Mesenchymal stem cell (in vitro differentiated cells and primary cell): ENCODE results near the gene AK6.
"Not testable (repeated sequence)": the region's sequence is repeated elsewhere in the genome, so short reads cannot be mapped to it uniquely, and the experiment has no call there.

Source experiments
- DNase-seq: peaks from one replicate; pipeline ENCODE4 v3.0.0-alpha.2; 2013
- H2AFZ ChIP-seq: one replicate; pipeline ENCODE4 v1.6.1; 2013; ENCODE audit warnings: low read depth, mild to moderate bottlenecking, control low read depth, inconsistent platforms, low read length, moderate library complexity
- H2AK5ac ChIP-seq: 2 replicates; pipeline ENCODE4 v1.6.1; 2013; ENCODE audit warnings: low read length, moderate library complexity, mild to moderate bottlenecking, inconsistent platforms; ENCODE audit not compliant: severe bottlenecking
- H2BK120ac ChIP-seq: one replicate; pipeline ENCODE4 v1.6.1; 2013; ENCODE audit warnings: low read depth, mild to moderate bottlenecking, inconsistent platforms, low read length, moderate library complexity
- H2BK12ac ChIP-seq, 2 experiments: one replicate each; pipeline ENCODE4 v1.6.1; 2013; ENCODE audit warnings: inconsistent platforms in 2 of 2, low read length in 2 of 2, mild to moderate bottlenecking in 2 of 2, moderate library complexity in 2 of 2, control low read depth in 1 of 2
- H2BK15ac ChIP-seq: one replicate; pipeline ENCODE4 v1.6.1; 2013; ENCODE audit warnings: mild to moderate bottlenecking, low read depth, inconsistent platforms; ENCODE audit not compliant: poor library complexity, severe bottlenecking
- H2BK5ac ChIP-seq: 2 replicates; pipeline ENCODE4 v1.6.1; 2013; ENCODE audit warnings: low read depth, mild to moderate bottlenecking, low read length, control low read depth, inconsistent platforms; ENCODE audit not compliant: poor library complexity, severe bottlenecking
- H3K14ac ChIP-seq, 2 experiments: one replicate each; pipeline ENCODE4 v1.6.1; 2013; ENCODE audit warnings: inconsistent platforms in 2 of 2, low read length in 2 of 2, control low read depth in 1 of 2, mild to moderate bottlenecking in 1 of 2, moderate library complexity in 1 of 2
- H3K18ac ChIP-seq, 2 experiments: one replicate each; pipeline ENCODE4 v1.6.1; 2013; ENCODE audit warnings: inconsistent platforms in 2 of 2, low read length in 2 of 2, control low read depth in 1 of 2, low read depth in 1 of 2, mild to moderate bottlenecking in 1 of 2
- H3K23ac ChIP-seq, 2 experiments: one replicate each; pipeline ENCODE4 v1.6.1; 2013; ENCODE audit warnings: inconsistent platforms in 2 of 2, low read length in 2 of 2, mild to moderate bottlenecking in 2 of 2, moderate library complexity in 2 of 2, control low read depth in 1 of 2
- H3K27ac ChIP-seq: 2 replicates; pipeline ENCODE4 v1.5.1; 2013; ENCODE audit warnings: mild to moderate bottlenecking, moderate library complexity, low read length, control low read depth, inconsistent platforms; ENCODE audit not compliant: poor library complexity, severe bottlenecking
- H3K27me3 ChIP-seq, 2 experiments: 2 replicates each; pipeline versions ENCODE4 v1.6.1 to v1.7.0; 2013; ENCODE audit warnings: low read length in 2 of 2, mild to moderate bottlenecking in 2 of 2, moderate library complexity in 2 of 2, control low read depth in 1 of 2, inconsistent platforms in 1 of 2; ENCODE audit not compliant: control insufficient read depth in 1 of 2, insufficient read depth in 1 of 2
- H3K36me3 ChIP-seq, 2 experiments: 2 replicates each; pipeline versions ENCODE4 v1.6.1 to v1.7.0; 2013; ENCODE audit warnings: low read length in 2 of 2, control low read depth in 1 of 2, inconsistent platforms in 1 of 2, low read depth in 1 of 2, mild to moderate bottlenecking in 1 of 2; ENCODE audit not compliant: insufficient read depth in 2 of 2, control insufficient read depth in 1 of 2
- H3K4ac ChIP-seq, 2 experiments: one replicate each; pipeline ENCODE4 v1.6.1; 2013; ENCODE audit warnings: inconsistent platforms in 2 of 2, low read length in 2 of 2, mild to moderate bottlenecking in 2 of 2, moderate library complexity in 2 of 2, control low read depth in 1 of 2, low read depth in 1 of 2
- H3K4me1 ChIP-seq: 2 replicates; pipeline ENCODE4 v1.6.1; 2013; ENCODE audit warnings: low read depth, low read length, control low read depth; ENCODE audit not compliant: control insufficient read depth, insufficient read depth
- H3K4me2 ChIP-seq: 2 replicates; pipeline ENCODE4 v1.6.1; 2013; ENCODE audit warnings: low read length, mild to moderate bottlenecking, inconsistent platforms; ENCODE audit not compliant: poor library complexity, severe bottlenecking
- H3K4me3 ChIP-seq, 2 experiments: 2 replicates each; pipeline versions ENCODE4 v1.5.1 to v1.7.0; 2013; ENCODE audit warnings: low read length in 2 of 2, mild to moderate bottlenecking in 2 of 2, control low read depth in 1 of 2, low read depth in 1 of 2; ENCODE audit not compliant: insufficient read depth in 1 of 2
- H3K79me1 ChIP-seq: replicated peaks from 2 replicates; pipeline ENCODE4 v1.6.1; 2013; ENCODE audit warnings: mild to moderate bottlenecking, control low read depth, low read length, inconsistent platforms; ENCODE audit not compliant: poor library complexity, severe bottlenecking
- H3K9ac ChIP-seq: 2 replicates; pipeline ENCODE4 v1.7.0; 2013; ENCODE audit warnings: mild to moderate bottlenecking, low read length, moderate library complexity
- H3K9me3 ChIP-seq: 2 replicates; pipeline ENCODE4 v1.7.0; 2013; ENCODE audit warnings: mild to moderate bottlenecking, low read length; ENCODE audit not compliant: control insufficient read depth
- H4K8ac ChIP-seq: one replicate; pipeline ENCODE4 v1.6.1; 2013; ENCODE audit warnings: inconsistent platforms, mild to moderate bottlenecking, low read length, moderate library complexity
- H4K91ac ChIP-seq: one replicate; pipeline ENCODE4 v1.6.1; 2013; ENCODE audit warnings: mild to moderate bottlenecking, low read length, inconsistent platforms
- WGBS: methylation state at CpG from one replicate; pipeline ENCODE4 v1.1.7; 2013; ENCODE audit warnings: mixed read lengths; 5-methylcytosine and 5-hydroxymethylcytosine counted together

AK6 gene

DNA sequence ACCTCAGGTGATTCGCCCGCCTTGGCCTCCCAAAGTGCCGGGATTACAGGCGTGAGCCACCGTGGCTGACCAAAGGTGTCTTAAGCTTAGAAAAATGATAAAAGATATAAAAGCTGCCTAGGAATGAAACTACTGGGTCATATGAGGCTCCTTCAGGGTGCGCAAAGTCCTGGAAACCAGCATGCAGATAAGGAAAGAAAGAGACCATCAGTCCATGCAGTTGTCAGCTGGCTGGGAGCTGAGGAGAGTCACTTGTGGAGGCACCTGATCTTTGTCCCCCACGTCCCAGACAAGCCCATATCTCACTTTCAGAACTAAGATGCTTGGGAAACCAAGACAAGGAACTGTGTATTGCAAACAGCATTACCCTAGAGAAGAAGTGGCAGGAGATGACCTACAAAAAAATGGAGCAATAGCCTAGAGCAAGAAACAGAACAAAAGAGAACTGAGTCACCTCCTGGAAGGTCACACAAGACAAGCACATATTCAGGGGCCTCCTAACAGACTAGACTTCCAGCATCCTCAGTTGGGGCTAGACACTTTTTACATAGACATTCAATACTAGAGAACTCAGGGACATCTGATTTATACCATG lies 33.9 kb downstream of the AK6 start:
- Histone ChIP-seq H3K14ac (no peak overlapping the region), H2AFZ (no peak overlapping the region), H3K36me3 (no peaks in the 10 kb centered on the region), H3K4me1 (peaks cover 2% of the 10 kb centered on the region), H3K4me2 (no peak overlapping the region), H3K18ac (no peak overlapping the region), H4K91ac (no peak overlapping the region), H3K4me3 (no peak overlapping the region), H2BK15ac (no peak overlapping the region), H3K9me3 (no peaks in the 10 kb centered on the region), H2AK5ac (no peak overlapping the region), H3K27me3 (no peaks in the 10 kb centered on the region), H2BK120ac (no peak overlapping the region), H2BK12ac (no peak overlapping the region), H4K8ac (no peak overlapping the region), H3K9ac (no peak overlapping the region), H3K79me1 (no peaks in the 10 kb centered on the region), H3K23ac (no peak overlapping the region), H3K4ac (no peak overlapping the region), H3K27ac (no peak overlapping the region), H2BK5ac (no peak overlapping the region)
- 87% methylated on average over 7 of the region's 7 CpGs for WGBS
- peak; percentile 3 for DNase-seq

GRCh38 chr5:69334793-69335268 lies 34.5 kb downstream of the AK6 start:
- WGBS: 13% methylated on average over 18 of the region's 18 CpGs
- peak; percentile 76 for DNase-seq
- peaks cover 2% of the 10 kb centered on the region for H3K4me1 ChIP-seq

DNA sequence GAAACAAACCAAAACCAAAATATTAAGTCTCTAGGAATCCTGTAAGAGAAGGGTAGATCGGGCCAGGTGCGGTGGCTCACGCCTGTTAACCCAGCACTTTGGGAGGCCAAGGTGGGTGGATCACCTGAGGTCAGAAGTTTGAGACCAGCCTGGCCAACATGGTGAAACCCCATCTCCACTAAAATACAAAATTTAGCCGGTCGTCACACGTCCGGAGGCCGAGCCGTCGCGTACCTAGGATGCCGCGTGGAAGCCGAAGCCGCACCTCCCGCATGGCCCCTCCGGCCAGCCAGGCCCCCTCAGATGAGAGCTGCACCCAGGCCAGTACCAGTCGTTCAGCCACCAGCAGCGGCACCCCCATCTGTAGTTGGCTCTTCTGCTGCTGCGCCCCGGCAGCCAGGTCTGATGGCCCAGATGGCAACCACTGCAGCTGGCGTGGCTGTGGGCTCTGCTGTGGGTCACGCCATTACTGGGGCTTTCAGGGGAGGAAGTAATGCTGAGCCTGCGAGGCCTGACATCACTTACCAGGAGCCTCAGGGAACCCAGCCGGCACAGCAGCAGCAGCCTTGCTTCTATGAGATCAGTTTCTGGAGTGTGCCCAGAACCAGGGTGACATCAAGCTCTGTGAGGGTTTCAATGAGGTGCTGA lies 35.5 kb downstream of the AK6 start:
- not testable (repeated sequence) for H4K8ac ChIP-seq, DNase-seq, H2BK5ac ChIP-seq, H3K9me3 ChIP-seq, H4K91ac ChIP-seq, H2BK15ac ChIP-seq, H2BK120ac ChIP-seq, H3K4ac ChIP-seq, H3K4me1 ChIP-seq, H3K4me2 ChIP-seq, H3K9ac ChIP-seq, H3K27ac ChIP-seq, H2AFZ ChIP-seq, H3K79me1 ChIP-seq, H2AK5ac ChIP-seq, H3K36me3 ChIP-seq, H3K14ac ChIP-seq, H3K4me3 ChIP-seq, H3K23ac ChIP-seq, H3K27me3 ChIP-seq, H3K18ac ChIP-seq, H2BK12ac ChIP-seq
- WGBS: 97% methylated on average over 25 of the region's 25 CpGs

More at GRCh38 chr5:69334793-69335268, 34.5 kb downstream of the AK6 start:
- Histone ChIP-seq H3K4me3 (no peak overlapping the region), H3K9ac (no peak overlapping the region), H2AK5ac (no peak overlapping the region), H3K4ac (no peak overlapping the region), H3K18ac (no peak overlapping the region), H3K9me3 (no peaks in the 10 kb centered on the region), H4K8ac (no peak overlapping the region), H2BK12ac (no peak overlapping the region), H3K27ac (no peak overlapping the region), H2BK5ac (no peak overlapping the region), H2BK120ac (no peak overlapping the region), H4K91ac (no peak overlapping the region), H3K4me2 (peak overlapping the region; percentile 10), H3K27me3 (no peaks in the 10 kb centered on the region), H2BK15ac (no peak overlapping the region), H3K36me3 (no peaks in the 10 kb centered on the region), H2AFZ (no peak overlapping the region), H3K14ac (no peak overlapping the region), H3K23ac (no peak overlapping the region), H3K79me1 (no peaks in the 10 kb centered on the region)

DNA sequence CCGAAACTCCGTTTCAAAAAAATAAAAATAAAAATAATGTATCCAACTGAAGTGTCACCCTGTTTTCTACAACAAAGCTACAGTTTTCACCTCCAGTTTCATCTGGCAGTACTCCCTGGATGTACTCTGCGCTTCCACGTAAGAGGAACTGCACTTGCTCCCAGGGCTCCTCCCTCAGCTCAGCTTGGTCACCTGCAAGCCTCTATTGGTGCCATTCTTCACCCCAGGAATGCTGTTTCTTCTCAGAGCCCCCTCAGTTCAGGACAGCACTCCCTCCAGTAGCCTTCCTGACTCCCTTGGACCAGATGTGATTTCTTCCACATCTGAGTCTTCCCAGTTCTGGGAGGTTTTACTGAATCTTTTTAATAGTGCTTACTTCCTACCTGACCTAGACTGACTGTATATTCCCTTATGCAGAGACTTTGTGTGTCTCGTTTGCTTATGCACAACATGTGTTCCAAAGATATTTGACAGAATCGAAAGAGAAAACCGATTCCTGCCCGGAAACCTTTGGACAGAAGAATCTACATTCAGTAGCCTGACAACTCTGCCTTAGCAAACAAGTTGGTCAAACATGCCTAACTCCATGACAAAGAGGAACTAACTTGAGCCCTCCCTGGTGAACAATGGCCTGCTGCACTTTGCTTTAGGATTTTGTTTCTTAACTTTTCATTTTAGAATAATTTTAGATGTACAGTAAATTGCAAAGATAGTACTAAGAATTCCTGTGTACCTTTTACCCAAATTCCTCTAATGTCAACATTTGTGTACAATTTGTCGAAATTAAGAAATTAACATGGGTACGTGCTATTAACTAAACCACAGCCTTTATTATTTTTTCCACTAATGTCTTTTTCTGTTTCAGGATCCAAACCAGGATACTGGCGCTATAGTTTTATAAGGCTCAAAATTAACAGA lies 37.5 kb downstream of the AK6 start:
- no peak overlapping the region for H3K14ac ChIP-seq
- DNase-seq: no peak
- no peak overlapping the region for H3K4ac ChIP-seq
- H3K9me3 ChIP-seq: no peaks in the 10 kb centered on the region
- H2BK12ac ChIP-seq: no peak overlapping the region
- no peaks in the 10 kb centered on the region for H3K79me1 ChIP-seq
- no peak overlapping the region for H2BK5ac ChIP-seq
- no peak overlapping the region for H3K18ac ChIP-seq
- H2AFZ ChIP-seq: no peak overlapping the region
- H3K27me3 ChIP-seq: no peaks in the 10 kb centered on the region
- no peak overlapping the region for H3K27ac ChIP-seq
- no peak overlapping the region for H3K4me2 ChIP-seq
- no peak overlapping the region for H4K91ac ChIP-seq
- 94% methylated on average over 11 of the region's 11 CpGs for WGBS
- H3K4me1 ChIP-seq: peaks cover 2% of the 10 kb centered on the region
- no peak overlapping the region for H2BK120ac ChIP-seq
- H2AK5ac ChIP-seq: no peak overlapping the region
- peak overlapping the region; percentile 87 for H3K9ac ChIP-seq
- H3K36me3 ChIP-seq: no peaks in the 10 kb centered on the region
- H3K23ac ChIP-seq: no peak overlapping the region
- no peak overlapping the region for H2BK15ac ChIP-seq
- H4K8ac ChIP-seq: no peak overlapping the region
- peak overlapping the region in 1 of 2 experiments; percentile 83 for H3K4me3 ChIP-seq
